GM21526 (cell line): ENCODE measurements around the gene ZBTB8A.
"Not testable (repeated sequence)": the region's sequence is repeated elsewhere in the genome, so short reads cannot be mapped to it uniquely, and the experiment has no call there.

ENCODE experiments used
- ATAC-seq: cut with Tn5 transposase; IDR thresholded peaks from one replicate; pipeline ENCODE4 v1.9.1; 2021; ENCODE audit warnings: moderate library complexity; ENCODE audit not compliant: unreplicated experiment, low FRiP score

Gene ZBTB8A

DNA sequence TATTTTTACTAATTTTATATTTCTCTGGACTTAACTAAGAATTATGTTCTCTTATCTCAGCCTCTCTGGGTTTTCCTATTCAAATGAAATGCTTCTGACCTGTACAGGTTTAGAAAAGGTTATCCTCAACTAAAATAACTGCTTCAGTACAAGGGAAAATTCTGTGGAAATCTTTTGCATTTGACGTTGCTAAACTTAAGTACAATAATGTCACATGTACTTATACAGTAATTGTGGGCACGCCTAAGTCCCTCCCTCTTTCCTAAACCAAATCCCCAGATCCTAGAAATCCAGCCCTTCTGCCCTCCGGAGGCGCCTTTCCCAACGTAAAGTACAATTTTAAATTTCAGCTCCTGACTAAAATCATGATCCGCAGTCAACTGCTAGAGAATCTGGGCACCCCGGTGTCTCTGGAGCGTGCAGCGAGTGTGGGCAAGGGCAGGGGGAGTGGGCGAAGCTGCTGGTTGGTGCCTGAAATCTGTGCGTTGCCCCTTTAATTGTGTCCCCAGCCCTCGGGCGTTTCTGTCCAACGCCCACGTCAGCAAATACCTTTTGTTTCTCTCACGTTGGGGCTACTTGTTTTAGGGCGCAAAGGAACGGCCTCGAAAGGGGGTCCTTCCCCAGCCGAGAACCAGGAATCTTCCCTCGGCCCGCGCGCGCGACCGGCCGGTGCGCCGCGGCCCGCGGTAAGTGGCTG, at the start of gene ZBTB8A:
Gene ZBTB8A (plus strand): TSS at position 541 of the 697 bp plus-strand sequence. CDS start 53,505 bp downstream, outside the sequence.
- no peak for ATAC-seq

DNA sequence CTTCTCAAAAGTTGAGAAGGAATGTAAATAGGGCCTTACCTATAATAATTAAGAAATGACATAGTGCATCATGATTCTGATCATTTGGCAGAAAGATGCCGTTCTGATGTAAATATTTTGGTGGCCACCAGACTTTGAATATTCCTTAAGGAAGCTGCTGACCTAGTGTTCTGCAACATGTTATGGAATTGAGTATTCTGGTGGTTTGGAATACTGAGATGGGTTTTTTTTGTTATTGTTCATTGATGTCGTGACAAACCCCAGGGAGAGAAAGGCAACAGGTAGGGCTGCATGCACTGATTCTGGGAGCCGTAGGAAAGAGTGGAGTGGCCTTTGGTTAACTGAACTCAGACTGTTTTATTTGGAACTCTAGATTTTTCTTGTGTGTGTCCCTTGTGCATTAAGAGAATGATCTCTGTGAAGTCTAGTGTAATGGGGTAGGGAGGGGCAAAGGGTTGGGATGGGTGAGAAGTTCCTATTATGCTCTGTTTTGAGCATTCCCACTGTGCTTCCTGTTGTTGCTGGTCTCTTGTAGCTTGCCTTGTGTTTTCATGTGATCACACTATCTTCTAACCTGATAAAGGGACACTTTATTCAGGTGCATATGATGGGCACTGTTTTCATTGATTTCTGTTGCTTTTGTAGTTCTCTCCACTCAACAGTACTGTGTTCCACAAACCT, 49.3 kb upstream of the ZBTB8A start:
- ATAC-seq = no peak

DNA sequence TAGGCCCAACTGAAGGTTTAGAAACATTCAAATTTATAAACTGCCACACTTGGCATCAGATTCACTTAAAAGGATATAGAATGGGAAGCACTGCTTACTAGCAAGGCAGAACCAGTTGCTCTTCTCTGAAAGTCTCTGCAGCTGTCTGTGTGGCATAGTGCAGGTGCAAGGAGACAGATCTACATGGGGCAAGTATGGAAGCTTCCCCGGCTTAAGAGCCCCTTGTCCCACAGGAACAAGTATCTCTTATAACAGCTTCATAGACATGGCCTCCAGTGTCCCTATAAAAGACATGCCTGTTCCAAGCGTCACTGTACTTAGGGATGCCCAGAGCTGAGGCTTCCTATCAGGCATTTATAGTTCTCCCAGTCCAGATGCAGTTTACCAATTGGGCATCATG, 47.8 kb upstream of the ZBTB8A start:
- ATAC-seq = no peak

DNA sequence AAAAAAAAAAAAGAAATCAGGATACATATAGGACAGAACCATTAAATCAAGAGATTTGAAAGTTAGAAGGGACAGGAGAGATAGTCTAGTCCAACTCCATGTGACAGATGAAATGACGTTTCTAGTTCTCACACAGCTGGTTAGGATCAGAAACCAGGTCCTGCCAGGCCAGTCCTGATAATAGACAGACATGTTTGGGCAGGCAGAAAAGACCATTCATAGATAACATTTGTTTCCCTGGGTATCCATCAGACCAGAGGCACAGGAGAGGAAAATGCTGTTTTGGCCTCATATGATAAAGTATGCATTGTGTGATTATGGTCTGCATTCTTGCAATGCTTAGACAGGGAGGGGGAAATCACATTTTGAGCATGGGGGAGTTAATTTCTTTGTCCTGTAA, 45.0 kb upstream of the ZBTB8A start:
- no peak for ATAC-seq

DNA sequence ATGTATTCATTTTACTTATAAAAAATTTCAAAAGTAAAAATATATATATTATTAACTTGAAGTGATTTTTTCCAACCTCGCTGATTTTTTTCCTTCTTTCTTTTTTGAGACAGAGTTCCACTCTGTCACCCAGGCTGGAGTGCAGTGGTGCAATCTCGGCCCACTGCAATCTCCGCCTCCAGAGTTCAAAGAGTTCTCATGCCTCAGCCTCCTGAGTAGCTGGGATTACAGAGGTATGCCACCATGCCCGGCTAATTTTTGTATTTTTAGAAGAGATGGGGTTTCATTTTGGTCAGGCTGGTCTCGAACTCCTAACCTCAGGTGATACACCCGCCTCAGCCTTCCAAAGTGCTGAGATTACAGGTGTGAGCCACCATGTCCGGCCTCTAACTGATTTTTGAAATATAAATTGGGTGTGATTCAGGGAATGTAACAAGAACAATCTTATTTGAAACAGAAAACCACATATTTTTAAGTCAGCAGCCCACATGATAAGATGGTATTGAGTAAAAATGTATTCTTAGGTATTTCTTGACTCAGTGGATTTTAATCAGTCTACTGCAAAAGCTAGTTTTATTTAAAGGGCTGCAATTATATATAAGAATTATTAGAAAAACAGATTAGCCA, 44.4 kb upstream of the ZBTB8A start:
- ATAC-seq = no peak

DNA sequence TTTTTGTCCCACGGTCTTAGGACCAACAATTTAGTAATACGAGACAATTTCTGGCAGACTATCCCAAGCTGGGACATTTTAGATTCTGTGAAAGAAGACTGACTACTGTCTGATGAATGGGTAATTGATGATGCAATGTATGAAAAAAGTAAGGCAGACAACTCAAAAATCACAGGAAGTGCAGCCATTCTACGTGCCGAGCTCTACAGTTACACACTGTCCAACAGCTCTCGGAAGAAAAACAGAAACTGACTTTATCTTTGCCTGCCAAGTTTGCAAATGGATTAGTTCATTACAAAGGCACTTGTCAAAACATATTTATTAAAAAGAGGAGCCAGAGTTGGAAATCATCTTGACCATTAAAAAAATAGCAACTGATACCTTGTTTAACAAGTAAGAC, 43.1 kb upstream of the ZBTB8A start:
- ATAC-seq = no peak

DNA sequence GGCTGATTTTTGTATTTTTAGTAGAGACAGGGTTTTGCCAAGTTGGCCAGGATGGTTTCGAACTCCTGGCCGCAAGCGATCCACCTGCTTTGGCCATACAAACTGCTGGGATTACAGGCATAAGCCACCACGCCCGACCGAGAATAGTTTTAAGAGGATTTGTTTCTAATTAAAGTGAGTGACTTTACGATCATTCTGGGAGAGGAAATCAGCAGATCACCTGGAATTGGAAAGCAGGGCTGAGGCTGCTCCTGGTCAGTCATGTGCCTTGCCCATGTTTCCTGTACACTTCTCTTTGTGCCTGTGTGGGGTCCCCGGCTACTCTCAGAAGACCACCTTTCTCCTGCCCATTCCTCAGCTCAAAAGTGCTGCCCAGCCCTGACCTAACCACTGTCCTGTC, 40.5 kb upstream of the ZBTB8A start:
- ATAC-seq = no peak

DNA sequence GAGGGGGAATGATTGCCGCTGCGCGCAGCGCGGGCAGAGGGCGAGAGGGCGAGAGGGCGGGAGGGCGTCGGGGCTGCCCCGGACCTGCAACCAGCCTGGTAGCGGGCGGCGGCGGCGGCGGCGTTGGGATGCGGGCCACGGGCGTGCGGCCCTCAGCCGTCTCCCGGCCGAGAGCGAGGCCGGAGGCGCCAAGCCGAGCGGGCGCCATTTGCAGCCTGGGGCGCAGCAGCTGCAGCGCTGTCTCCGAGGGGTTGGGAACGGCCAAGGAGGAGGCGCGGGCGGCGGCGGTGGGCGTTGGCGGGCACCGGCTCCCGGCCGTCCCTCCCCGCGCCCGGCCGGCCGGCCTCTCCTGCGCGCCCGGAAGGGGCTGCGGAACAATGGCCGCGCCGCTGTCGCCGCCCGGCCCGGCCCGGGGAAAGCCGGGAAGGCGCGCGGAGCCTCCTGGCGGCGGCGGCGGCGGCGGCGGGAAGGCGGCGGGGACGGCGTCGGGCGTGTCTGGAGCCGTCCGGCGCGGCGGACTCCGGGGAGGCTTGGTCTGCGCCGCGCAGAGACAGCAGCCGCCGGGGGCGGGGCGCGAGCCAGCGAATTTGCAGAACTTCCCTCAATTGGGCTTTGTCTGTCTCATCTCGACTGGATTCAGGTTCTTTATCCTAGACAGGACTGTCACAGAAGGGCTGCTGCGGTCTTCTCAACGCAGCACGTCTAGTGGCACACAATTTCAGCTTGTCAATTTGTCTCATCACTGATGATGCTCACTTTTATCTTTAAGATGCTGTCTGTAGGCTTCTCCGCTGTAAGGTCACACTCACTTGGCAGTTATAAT, 38.6 kb upstream of the ZBTB8A start:
- no peak for ATAC-seq

DNA sequence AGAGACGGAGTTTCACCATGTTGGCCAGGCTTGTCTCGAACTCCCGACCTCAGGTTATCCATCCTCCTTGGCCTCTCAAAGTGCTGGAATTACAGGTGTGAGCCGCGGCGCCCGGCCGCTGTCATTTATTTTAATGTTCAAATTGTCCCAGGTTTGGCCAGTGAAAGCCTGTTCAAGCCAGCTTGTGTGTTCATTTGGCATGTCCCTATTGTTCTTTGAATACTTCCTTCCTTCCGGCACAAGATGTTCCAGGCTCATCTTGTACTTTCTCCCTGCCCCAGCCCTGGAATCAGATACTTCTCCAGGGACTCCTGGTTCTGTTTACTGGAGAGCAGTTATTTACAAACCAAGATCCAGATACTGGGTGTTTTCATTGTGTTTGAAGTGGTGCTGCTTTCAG, 37.4 kb upstream of the ZBTB8A start:
- no peak for ATAC-seq

DNA sequence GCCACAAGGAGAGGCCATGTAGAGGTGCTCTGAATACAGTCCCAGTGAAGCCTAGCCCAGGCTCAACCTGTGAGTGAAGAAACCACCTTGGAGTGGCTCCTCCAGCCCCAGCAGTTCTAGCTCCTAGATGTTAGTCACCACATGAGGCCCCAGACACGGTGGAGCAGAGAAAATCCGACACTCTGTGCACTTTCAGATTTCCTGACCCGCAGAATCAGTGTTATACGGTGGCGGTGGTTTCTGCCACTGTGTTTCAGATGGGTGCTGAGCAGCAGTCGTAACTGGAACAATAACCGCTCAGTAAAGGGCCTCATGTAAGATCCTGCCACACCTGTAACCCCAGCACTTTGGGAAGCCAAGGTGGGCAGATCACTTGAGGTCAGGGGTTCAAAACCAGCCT, 36.1 kb upstream of the ZBTB8A start:
- no peak for ATAC-seq

DNA sequence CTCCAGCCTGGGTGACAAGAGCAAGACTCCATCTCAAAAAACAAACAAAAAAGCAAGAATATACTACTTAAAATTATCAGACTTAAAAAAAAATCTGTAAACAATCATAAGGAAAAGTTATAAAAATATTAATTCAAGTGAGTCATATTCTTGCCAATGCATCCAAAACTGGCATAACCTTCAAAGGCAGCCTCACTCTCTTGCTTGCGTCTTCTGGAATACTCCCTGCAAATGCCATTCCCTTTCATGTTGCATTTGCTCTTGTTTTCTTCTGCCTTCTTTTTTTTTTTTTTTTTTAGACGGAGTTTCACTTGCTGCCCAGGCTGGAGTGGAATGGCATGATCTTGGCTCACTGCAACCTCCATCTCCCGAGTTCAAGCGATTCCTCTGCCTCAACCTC, 32.2 kb upstream of the ZBTB8A start:
- no peak for ATAC-seq

DNA sequence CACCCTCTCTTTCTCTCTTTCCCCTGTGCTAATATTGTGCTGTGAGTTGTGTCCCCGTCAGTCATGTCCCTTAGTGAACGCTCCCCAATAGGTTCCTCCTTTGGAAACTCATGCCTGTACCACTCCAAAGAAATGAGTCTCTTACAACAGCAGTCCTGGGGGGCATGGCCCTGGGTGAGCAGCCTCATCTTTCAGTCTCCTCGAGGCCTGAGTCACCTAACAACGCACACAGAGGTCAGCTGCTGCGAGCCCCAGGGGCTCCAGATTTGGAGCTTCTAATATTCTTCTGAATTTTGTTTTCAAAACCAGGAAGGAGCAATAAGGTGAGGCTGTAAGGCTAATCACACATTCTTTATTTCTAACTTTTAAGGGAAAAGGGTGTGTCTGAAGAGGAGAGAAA, 30.5 kb upstream of the ZBTB8A start:
- no peak for ATAC-seq

DNA sequence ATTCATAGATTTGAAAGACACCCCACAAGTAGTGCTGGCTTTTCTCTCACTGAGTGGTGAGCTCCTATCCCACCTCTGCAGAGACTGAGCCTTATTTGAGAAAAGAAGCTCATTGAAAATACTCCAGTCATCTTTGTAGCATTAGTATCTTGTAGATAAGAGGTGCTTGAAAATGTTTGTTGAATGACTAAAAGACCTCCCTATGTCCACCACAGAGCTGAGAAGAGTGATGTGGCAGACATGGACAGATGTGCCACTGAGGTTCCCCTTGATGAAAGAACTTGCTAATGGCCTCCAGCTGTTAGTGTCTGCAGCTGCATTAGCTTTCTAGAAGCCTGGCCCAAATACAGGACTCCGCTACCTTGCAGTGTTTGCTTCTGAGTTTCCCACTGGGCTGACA, 29.3 kb upstream of the ZBTB8A start:
- no peak for ATAC-seq

DNA sequence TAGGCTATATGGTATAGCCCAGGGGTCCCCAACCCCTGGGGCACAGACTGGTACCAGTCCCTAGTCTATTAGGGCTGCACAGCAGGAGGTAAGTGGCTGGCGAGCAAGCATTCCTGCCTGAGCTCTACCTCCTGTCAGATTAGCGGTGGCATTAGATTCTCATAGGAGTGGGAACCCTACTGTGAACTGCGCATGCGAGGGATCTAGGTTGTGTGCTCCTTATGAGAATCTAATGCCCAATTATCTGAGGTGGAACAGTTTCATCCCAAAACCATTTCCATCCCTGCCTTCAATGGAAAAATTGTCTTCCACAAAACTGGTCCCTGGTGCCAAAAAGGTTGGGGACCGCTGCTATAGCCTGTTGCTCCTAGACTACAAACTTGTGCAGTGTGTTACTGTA, 22.8 kb upstream of the ZBTB8A start:
- no peak for ATAC-seq

DNA sequence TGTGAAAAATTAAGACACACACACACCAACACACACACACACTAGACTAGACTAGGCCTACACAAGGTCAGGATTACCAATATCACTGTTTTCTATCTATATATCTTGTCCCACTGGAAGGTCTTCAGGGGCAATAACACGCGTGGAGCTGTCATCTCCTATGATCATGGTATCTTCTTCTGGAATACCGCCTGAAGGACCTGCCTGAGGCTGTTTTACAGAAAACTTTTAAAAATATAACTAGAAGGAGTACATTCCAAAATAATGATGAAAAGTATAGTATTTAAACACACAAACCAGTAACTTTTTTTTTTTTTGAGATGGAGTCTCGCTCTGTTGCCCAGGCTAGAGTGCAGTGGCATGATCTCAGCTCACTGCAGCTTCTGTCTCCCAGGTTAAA, 20.3 kb upstream of the ZBTB8A start:
- ATAC-seq = no peak

DNA sequence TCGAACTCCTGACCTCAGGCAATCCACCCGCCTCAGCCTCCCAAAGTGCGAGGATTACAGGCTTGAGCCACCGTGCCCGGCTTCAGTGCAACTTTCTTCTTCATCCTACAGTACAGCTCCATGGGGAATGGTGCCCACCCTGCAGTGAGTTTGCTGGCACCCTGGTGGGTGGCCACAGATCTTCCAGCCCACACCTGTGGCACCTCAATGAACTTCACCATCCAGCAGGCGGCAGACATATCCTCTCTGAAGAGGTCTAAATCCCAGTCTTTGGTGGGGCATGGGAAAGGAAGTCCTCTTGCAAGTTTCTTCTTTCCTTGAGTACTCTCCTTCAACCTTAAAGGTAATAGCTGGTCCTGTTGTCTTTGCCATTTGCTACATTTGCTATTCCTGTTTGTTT, 18.1 kb upstream of the ZBTB8A start:
- ATAC-seq = no peak

DNA sequence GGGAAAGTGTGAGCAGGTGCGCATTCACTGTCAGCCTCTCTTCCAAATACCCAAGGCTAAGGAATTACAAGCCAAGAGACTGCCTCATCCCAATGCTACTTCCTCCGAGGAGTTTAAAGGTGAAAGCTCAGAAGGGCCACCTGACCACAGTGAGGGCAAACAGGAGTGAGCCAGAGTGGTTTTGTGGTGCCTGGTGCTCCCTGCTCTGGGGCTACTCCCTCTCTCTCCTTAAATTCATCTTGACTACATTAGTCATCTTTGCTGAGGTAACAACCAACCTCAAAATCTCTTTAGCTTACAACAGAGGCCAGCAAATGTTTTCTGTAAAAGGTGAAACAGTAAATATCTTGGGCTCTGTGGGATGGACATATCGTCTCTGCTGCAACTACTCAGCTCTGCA, 14.2 kb upstream of the ZBTB8A start:
- no peak for ATAC-seq

DNA sequence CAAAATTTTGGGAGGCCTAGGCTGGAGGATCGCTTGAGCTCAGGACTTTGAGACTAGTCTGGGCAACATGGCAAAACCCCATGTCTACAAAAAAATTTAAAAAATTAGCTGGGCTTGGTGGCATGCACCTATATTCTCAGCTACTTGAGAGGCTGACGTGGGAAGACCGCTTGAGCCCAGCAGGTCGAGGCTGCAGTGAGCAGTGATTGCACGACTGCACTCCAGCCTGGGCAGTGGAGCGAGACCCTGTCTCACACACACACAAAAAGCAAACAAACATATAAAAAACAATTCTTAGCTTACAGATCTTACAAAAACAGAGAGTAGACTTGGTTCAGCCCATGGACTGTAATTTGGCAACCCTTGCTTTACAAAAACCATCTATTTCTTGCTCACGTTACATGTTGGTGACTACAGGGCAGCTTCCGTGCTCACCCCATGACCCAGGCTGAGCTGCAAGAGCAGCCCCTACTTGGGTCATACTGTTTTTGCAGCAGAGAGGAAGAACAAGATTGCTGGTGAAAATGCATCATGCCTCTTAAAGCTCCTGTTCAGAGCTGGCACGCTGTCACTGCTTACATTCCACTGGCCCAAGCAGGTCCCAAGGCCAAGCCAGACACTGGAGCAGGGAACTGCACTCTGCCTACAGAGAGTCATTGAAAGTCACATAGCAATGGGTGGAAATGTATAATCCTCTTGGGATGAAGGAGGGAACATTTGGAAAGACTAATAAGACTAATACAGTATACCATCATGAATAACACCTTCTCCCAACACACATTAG, 13.4 kb upstream of the ZBTB8A start:
- ATAC-seq = no peak

DNA sequence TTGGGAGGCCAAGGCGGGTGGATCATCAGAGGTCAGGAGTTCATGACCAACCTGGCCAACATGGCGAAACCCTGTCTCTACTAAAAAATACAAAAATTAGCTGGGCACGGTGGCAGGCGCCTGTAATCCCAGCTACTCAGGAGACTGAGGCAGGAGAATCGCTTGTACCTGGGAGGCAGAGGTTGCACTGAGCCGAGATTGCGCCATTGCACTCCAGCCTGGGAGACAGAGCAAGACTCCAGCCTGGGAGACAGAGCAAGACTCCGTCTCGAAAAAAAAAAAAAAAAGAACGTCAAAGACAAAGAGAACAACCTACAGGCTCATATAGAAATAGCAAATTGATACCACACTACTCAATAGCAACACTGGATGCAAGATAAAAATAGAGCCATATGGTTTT, 10.7 kb upstream of the ZBTB8A start:
- ATAC-seq = not testable (repeated sequence)

DNA sequence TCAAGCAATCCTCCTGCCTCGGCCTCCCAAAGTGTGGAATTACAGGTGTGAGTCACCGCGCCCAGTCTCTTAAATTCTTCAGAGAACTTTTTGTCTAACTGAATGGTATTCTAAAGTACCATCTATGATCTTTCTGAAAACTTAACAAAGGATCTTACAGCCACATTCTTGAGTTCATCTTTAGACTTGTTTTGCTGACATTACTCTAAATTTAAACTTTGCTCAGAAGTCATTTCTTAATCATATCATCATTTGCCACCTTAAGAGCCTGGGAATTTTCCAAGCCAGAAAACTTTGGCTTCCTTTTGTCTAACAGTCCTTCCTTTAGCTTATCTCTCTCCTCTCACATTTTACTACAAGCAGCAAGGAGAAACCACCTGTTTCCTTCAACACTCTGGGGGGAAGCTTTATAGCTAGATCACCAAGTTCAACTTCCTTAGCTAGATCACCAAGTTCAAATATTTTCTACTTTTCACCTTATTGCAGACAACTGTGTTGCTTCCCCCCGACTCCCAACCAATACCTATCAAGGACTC, 5.4 kb upstream of the ZBTB8A start:
- ATAC-seq = no peak
